Heart left ventricle (tissue), 13 donors: Measurements from ENCODE around the gene BBX.

Source experiments
- CTCF ChIP-seq, 12 donors: fragments of 200-600 bp; sonication (generic) in 4 of 12; IDR thresholded peaks; one replicate each; pipeline versions ENCODE4 v1.5.0 to v1.8.0; 2018 to 2022; ENCODE audit warnings: antibody characterized with exemption in 12 of 12, mild to moderate bottlenecking in 5 of 12
- POLR2A ChIP-seq, 2 donors: fragments of 450-650 bp; IDR thresholded peaks; one replicate each; pipeline ENCODE4 v1.6.1; 2017; ENCODE audit warnings: antibody characterized with exemption in 2 of 2, mild to moderate bottlenecking in 2 of 2, moderate library complexity in 2 of 2
- donor health status: ischemic (EF 13 %, LVEDD 7.1; RV severe dilation, severe dysfunction).
- donor health status: DM: no; HTN: yes; CAD: no.
- donor health status: DM: no; HTN: no; CAD: no.
- donor health status: ischemic (EF 25% LVEDD 6.9; RV normal size, moderate dysfunction).
- donor health status: ischemic (EF 25% LVEDD 5.7; RV mildly dilated, moderate dysfunction).
- donor health status: ischemic (EF 35%, LVEDD 5.7; RV mildly dilated, moderate dysfunction).
- donor health status: nonischemic (EF 11% LVEDD 7.7; RV severe dilation, severe dysfunction).
- donor health status: DM: yes; HTN: yes; CAD: no.
- donor health status: PGD.
- donor health status: ischemic (EF 29% LVEDD 5.4; RV normal size, mild dysfunction).
- donor health status: nonischemic (EF 23%, LVEDD 6.1; RV moderate dilation, normal function).

GRCh38 chr3:107512108-107512507, 10.7 kb upstream of the BBX start:
- no peak for TF ChIP-seq CTCF (IDR thresholded peaks at IDR 0.05)
- TF ChIP-seq POLR2A (IDR thresholded peaks at IDR 0.05): no peak
